Parathyroid adenoma (tissue), 2 donors: Measurements from ENCODE around the gene TSHZ2.

ENCODE experiments used
- H2AFZ ChIP-seq: fragments of 300-600 bp; sonication (generic); one replicate; pipeline ENCODE4 v1.7.0; 2017; ENCODE audit warnings: antibody characterized with exemption, mild to moderate bottlenecking
- H3K27ac ChIP-seq: fragments of 300-600 bp; sonication (generic); one replicate; pipeline ENCODE4 v1.7.0; 2017
- H3K27me3 ChIP-seq: fragments of 300-600 bp; sonication (generic); one replicate; pipeline ENCODE4 v1.7.0; 2017; ENCODE audit warnings: low read length; ENCODE audit not compliant: control insufficient read depth, insufficient read depth
- H3K36me3 ChIP-seq: fragments of 300-600 bp; sonication (generic); one replicate; pipeline ENCODE4 v1.7.0; 2017; ENCODE audit warnings: low read length; ENCODE audit not compliant: control insufficient read depth, insufficient read depth
- H3K4me1 ChIP-seq: fragments of 300-600 bp; sonication (generic); one replicate; pipeline ENCODE4 v1.7.0; 2017; ENCODE audit warnings: control low read depth
- H3K4me2 ChIP-seq: fragments of 300-600 bp; sonication (generic); one replicate; pipeline ENCODE4 v1.7.0; 2017; ENCODE audit warnings: low read length
- H3K4me3 ChIP-seq: fragments of 300-600 bp; sonication (generic); one replicate; pipeline ENCODE4 v1.7.0; 2017; ENCODE audit warnings: low read depth, low read length
- H3K79me2 ChIP-seq: fragments of 300-600 bp; sonication (generic); one replicate; pipeline ENCODE4 v1.7.0; 2017; ENCODE audit warnings: control low read depth
- H3K9ac ChIP-seq: fragments of 300-600 bp; sonication (generic); one replicate; pipeline ENCODE4 v1.7.0; 2017; ENCODE audit warnings: mild to moderate bottlenecking
- H3K9me3 ChIP-seq: fragments of 300-600 bp; sonication (generic); one replicate; pipeline ENCODE4 v1.7.0; 2017; ENCODE audit warnings: low read length; ENCODE audit not compliant: control insufficient read depth
- TF ChIP-seq, protein P1 (sequence below): fragments of 300-600 bp; sonication (generic); IDR thresholded peaks from one replicate; pipeline ENCODE4 v1.7.0; 2017; ENCODE audit warnings: antibody characterized with exemption, mild to moderate bottlenecking
- donor health status: primary hyperparathyroidism.

Gene TSHZ2

GRCh38 chr20:53078761-53079160 lies 106.6 kb downstream of the TSHZ2 start:
- H3K9me3 ChIP-seq, result no peaks in the 10 kb centered on the region

DNA sequence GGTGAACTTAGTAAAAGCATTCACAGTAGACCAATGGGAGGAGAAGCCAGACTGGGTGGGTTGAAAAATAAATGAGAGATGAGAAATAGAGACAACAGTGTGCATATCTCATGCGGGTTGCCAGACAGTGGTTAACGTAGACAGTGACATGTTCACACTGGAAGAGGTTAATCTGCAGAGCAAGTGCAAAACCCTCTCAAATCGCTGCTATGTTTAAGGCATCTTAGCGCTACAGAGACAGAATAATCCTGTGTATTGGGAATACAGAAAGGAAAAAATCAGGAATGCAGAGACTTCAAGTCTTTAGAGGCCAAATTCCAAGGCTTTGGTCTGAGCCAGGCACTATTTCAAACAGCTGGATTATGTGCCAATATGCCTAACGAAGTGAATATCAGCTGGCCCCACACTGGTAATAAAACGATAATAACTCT lies 107.1 kb downstream of the TSHZ2 start:
- Histone ChIP-seq H3K36me3 (no peaks in the 10 kb centered on the region), H3K4me1 (no peaks in the 10 kb centered on the region), H3K27me3 (no peaks in the 10 kb centered on the region), H3K4me3 (no peak overlapping the region), H3K27ac (no peak overlapping the region), H3K9ac (no peak overlapping the region), H3K79me2 (no peaks in the 10 kb centered on the region), H3K4me2 (no peak overlapping the region), H3K9me3 (no peaks in the 10 kb centered on the region), H2AFZ (no peak overlapping the region)
- TF ChIP-seq, protein P1, sequence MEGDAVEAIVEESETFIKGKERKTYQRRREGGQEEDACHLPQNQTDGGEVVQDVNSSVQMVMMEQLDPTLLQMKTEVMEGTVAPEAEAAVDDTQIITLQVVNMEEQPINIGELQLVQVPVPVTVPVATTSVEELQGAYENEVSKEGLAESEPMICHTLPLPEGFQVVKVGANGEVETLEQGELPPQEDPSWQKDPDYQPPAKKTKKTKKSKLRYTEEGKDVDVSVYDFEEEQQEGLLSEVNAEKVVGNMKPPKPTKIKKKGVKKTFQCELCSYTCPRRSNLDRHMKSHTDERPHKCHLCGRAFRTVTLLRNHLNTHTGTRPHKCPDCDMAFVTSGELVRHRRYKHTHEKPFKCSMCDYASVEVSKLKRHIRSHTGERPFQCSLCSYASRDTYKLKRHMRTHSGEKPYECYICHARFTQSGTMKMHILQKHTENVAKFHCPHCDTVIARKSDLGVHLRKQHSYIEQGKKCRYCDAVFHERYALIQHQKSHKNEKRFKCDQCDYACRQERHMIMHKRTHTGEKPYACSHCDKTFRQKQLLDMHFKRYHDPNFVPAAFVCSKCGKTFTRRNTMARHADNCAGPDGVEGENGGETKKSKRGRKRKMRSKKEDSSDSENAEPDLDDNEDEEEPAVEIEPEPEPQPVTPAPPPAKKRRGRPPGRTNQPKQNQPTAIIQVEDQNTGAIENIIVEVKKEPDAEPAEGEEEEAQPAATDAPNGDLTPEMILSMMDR, result no peak

More at GRCh38 chr20:53078761-53079160, 106.6 kb downstream of the TSHZ2 start:
- no peak overlapping the region for H2AFZ ChIP-seq
- H3K79me2 ChIP-seq, result no peaks in the 10 kb centered on the region
- H3K27me3 ChIP-seq, result no peaks in the 10 kb centered on the region
- no peak overlapping the region for H3K27ac ChIP-seq
- H3K9ac ChIP-seq, result no peak overlapping the region
- H3K4me1 ChIP-seq, result no peaks in the 10 kb centered on the region
- H3K4me3 ChIP-seq, result no peak overlapping the region
- no peak overlapping the region for H3K4me2 ChIP-seq
- no peaks in the 10 kb centered on the region for H3K36me3 ChIP-seq
- TF ChIP-seq, protein P1, result no peak

GRCh38 chr20:53079828-53080686 lies 107.9 kb downstream of the TSHZ2 start:
- H3K27ac ChIP-seq, result no peak overlapping the region

GRCh38 chr20:53080687-53080962 lies 108.5 kb downstream of the TSHZ2 start:
- no peaks in the 10 kb centered on the region for H3K79me2 ChIP-seq
- H3K27ac ChIP-seq, result no peak overlapping the region
- H3K9me3 ChIP-seq, result no peaks in the 10 kb centered on the region
- H3K9ac ChIP-seq, result no peak overlapping the region
- H3K4me1 ChIP-seq, result no peaks in the 10 kb centered on the region
- H3K27me3 ChIP-seq, result no peaks in the 10 kb centered on the region
- H3K4me2 ChIP-seq, result no peak overlapping the region
- H2AFZ ChIP-seq, result no peak overlapping the region
- H3K4me3 ChIP-seq, result no peak overlapping the region
- TF ChIP-seq, protein P1, result no peak
- H3K36me3 ChIP-seq, result no peaks in the 10 kb centered on the region

More at GRCh38 chr20:53079828-53080686, 107.9 kb downstream of the TSHZ2 start:
- Histone ChIP-seq H3K9ac (no peak overlapping the region), H3K4me1 (no peaks in the 10 kb centered on the region), H3K79me2 (no peaks in the 10 kb centered on the region), H3K36me3 (no peaks in the 10 kb centered on the region), H2AFZ (no peak overlapping the region), H3K27me3 (no peaks in the 10 kb centered on the region), H3K4me3 (no peak overlapping the region), H3K9me3 (no peaks in the 10 kb centered on the region), H3K4me2 (no peak overlapping the region)
- TF ChIP-seq, protein P1, result no peak
